Neural cell (in vitro differentiated cells): ENCODE measurements around the gene GNA15. TPM values are rescaled to one million over a fixed set of nuclear protein-coding genes. Genes with fewer than 3 reads are reported as not detected.

Experiments used
- H2AFZ ChIP-seq: fragments of 200-600, 300-800 bp; sonication (generic), shearing (Covaris generic); 2 replicates; pipeline ENCODE4 v1.6.0; 2014; ENCODE audit warnings: low read depth, mild to moderate bottlenecking, antibody characterized with exemption, low read length, moderate library complexity
- H3F3A ChIP-seq: fragments of 200-600 bp; shearing (Covaris generic); 2 replicates; pipeline ENCODE4 v1.6.1; 2016; ENCODE audit warnings: mild to moderate bottlenecking, moderate library complexity, mixed read lengths, antibody characterized with exemption, low read length; ENCODE audit not compliant: insufficient read depth, poor library complexity, severe bottlenecking
- H3K27ac ChIP-seq: fragments of 200-600, 300-800 bp; sonication (generic), shearing (Covaris generic); 2 replicates; pipeline ENCODE4 v1.5.1; 2014; ENCODE audit warnings: mild to moderate bottlenecking, low read length, moderate library complexity
- H3K27me3 ChIP-seq: fragments of 300-800, 200-600 bp; sonication (generic), shearing (Covaris generic); 2 replicates; pipeline ENCODE4 v1.6.0; 2014; ENCODE audit warnings: mild to moderate bottlenecking, low read depth, low read length, moderate library complexity; ENCODE audit not compliant: insufficient read depth
- H3K36me3 ChIP-seq: fragments of 300-800, 200-600 bp; sonication (generic), shearing (Covaris generic); 2 replicates; pipeline ENCODE4 v1.5.1; 2014; ENCODE audit warnings: mild to moderate bottlenecking, antibody characterized with exemption, low read length, moderate library complexity; ENCODE audit not compliant: insufficient read depth
- H3K4me2 ChIP-seq: fragments of 300-800, 200-600 bp; sonication (generic), shearing (Covaris generic); 2 replicates; pipeline ENCODE4 v1.6.0; 2014; ENCODE audit warnings: mild to moderate bottlenecking, low read length
- H3K4me3 ChIP-seq: fragments of 300-800, 200-600 bp; sonication (generic), shearing (Covaris generic); 2 replicates; pipeline ENCODE4 v1.5.1; 2014; ENCODE audit warnings: mild to moderate bottlenecking, low read length, moderate library complexity
- H3K79me2 ChIP-seq: fragments of 200-600 bp; shearing (Covaris generic); replicated peaks from 2 replicates; pipeline ENCODE4 v1.6.0; 2014; ENCODE audit warnings: mild to moderate bottlenecking, low read length, moderate library complexity; ENCODE audit not compliant: insufficient read depth
- H3K9ac ChIP-seq: fragments of 300-800, 200-600 bp; sonication (generic), shearing (Covaris generic); 2 replicates; pipeline ENCODE4 v1.6.1; 2016; ENCODE audit warnings: mild to moderate bottlenecking, low read length, mixed read lengths
- H3K9me2 ChIP-seq: fragments of 200-600 bp; shearing (Covaris generic); 2 replicates; pipeline ENCODE4 v1.6.1; 2016; ENCODE audit warnings: mild to moderate bottlenecking, low read length, mixed read lengths; ENCODE audit not compliant: insufficient read depth
- H3K9me3 ChIP-seq: fragments of 200-600, 300-800 bp; sonication (generic), shearing (Covaris generic); 2 replicates; pipeline ENCODE4 v1.6.1; 2016; ENCODE audit warnings: mild to moderate bottlenecking, mixed run types, low read length, moderate library complexity, mixed read lengths
- H4K20me1 ChIP-seq: fragments of 200-600 bp; shearing (Covaris generic); 2 replicates; pipeline ENCODE4 v1.6.1; 2016; ENCODE audit warnings: mild to moderate bottlenecking, mixed run types; ENCODE audit not compliant: insufficient read depth
- EP300 ChIP-seq: fragments of 450-650 bp; conservative IDR thresholded peaks from 2 replicates; pipeline ENCODE4 v1.6.1; 2014; ENCODE audit warnings: antibody characterized with exemption, mild to moderate bottlenecking, moderate library complexity; ENCODE audit not compliant: poor library complexity, severe bottlenecking
- EZH2 ChIP-seq: fragments of 200-600, 300-800 bp; shearing (Covaris generic), sonication (generic); IDR thresholded peaks from 2 replicates; pipeline ENCODE4 v1.6.1; 2014; ENCODE audit warnings: antibody characterized with exemption, low read length, borderline replicate concordance, mild to moderate bottlenecking; ENCODE audit not compliant: insufficient read depth, poor library complexity, severe bottlenecking
- MXI1 ChIP-seq: fragments of 450-650 bp; conservative IDR thresholded peaks from 2 replicates; pipeline ENCODE4 v1.6.1; 2014; ENCODE audit warnings: antibody characterized with exemption, mild to moderate bottlenecking; ENCODE audit not compliant: poor library complexity, severe bottlenecking
- POLR2AphosphoS5 ChIP-seq: IDR thresholded peaks from 2 replicates; pipeline ENCODE4 v1.6.1; 2012
- RAD21 ChIP-seq: fragments of 450-650 bp; conservative IDR thresholded peaks from 2 replicates; pipeline ENCODE4 v1.6.1; 2014; ENCODE audit warnings: antibody characterized with exemption, mild to moderate bottlenecking, moderate library complexity
- SMC3 ChIP-seq: fragments of 450-650 bp; conservative IDR thresholded peaks from 2 replicates; pipeline ENCODE4 v1.6.1; 2014; ENCODE audit warnings: antibody characterized with exemption, mild to moderate bottlenecking, moderate library complexity; ENCODE audit not compliant: poor library complexity
- TAF1 ChIP-seq: IDR thresholded peaks from 2 replicates; pipeline ENCODE4 v1.6.1; 2012; ENCODE audit warnings: low read depth
- polyA plus RNA-seq: library from polyadenylated mRNA; depleted of rRNA; stranded (reverse); fragments of >200 nt; gene quantifications from 2 replicates; pipeline ENCODE4 v1.2.3, GENCODE V29; 2014
- TF ChIP-seq, protein P1 (sequence below): fragments of 450-650 bp; IDR thresholded peaks from 2 replicates; pipeline ENCODE4 v1.5.1; 2014; ENCODE audit warnings: antibody characterized with exemption, mild to moderate bottlenecking, moderate library complexity; ENCODE audit not compliant: poor library complexity, severe bottlenecking
- TF ChIP-seq, protein P2 (sequence below): IDR thresholded peaks from 2 replicates; pipeline ENCODE4 v1.6.1; 2012; ENCODE audit warnings: borderline replicate concordance

The GNA15 gene
- polyA plus RNA-seq, 1 donor from 2014 or later = not detected

DNA sequence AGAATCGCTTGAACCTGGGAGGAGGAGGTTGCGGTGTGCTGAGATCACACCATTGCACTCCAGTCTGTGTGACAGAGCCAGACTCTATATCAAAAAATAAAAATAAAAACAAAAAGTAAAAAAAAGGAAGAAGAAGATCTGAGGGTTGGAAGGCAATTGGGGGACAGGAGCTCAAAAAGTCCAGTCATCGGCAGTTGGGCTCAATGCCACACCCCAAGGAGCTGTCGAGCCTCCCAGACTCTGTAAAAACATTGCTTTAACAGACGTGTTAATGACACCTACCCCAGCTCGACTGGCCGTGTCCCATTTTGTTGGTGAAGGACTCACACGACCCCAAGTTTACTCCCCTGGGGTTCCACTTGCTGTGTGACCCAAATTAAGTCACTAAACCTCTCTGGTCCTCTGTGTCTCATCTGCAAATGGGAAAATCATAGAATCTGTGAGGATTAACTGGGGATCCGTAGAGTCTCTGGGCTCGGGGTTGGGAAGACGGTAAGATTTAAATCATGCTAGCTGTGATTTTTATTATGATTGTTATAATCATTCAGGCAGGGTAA is 7.0 kb downstream of the GNA15 start:
- no peak for TF ChIP-seq EZH2
- H2AFZ ChIP-seq = no peak overlapping the region
- H3K4me2 ChIP-seq = no peak overlapping the region
- no peaks in the 10 kb centered on the region for H3K27me3 ChIP-seq
- H3F3A ChIP-seq = no peaks in the 10 kb centered on the region
- no peak overlapping the region for H3K9ac ChIP-seq
- H3K9me3 ChIP-seq = no peaks in the 10 kb centered on the region
- H3K36me3 ChIP-seq = no peaks in the 10 kb centered on the region
- H3K4me3 ChIP-seq = no peak overlapping the region
- H3K27ac ChIP-seq = no peak overlapping the region
- H3K9me2 ChIP-seq = no peaks in the 10 kb centered on the region
- no peaks in the 10 kb centered on the region for H4K20me1 ChIP-seq
- H3K79me2 ChIP-seq = no peaks in the 10 kb centered on the region

DNA sequence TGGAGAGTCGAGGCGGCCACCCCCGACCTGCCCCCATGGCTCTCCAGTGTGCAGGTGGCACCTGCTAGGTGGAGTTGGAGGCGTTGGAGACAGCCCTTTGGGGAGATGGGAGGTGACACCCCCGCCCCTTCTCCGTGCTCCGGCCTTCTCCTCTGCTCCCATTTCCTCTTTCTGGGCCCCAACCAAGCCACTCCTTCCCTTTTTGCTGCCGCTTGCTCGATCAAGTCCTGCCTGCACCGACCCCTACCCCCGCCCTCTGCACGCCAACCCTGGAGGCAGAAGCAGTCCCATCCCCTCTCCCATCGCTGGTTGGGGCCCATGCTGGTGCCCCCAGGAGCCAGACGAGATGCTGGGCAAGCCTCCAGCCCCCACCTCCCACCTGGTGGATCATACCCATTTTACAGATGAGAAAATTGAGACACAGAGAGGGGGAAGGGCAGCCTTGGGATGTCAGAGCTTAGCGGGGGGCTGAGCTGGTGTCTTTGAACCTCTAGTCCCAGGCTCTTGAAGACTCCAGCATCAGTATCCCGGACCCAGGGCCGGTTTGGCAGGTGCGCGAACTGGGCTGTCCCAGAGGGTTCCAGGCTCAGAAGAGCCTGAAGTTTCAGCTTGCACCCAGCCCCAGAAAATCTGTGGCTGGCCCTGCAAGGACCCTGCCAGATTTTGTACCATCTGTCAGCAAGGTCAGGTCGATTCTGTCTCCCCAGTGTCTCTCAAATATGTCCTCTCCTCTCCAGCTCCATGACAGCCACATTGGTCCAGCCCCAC is 10.3 kb downstream of the GNA15 start:
- Histone ChIP-seq H3K4me2 (no peak overlapping the region), H3K27me3 (no peaks in the 10 kb centered on the region), H3K79me2 (no peaks in the 10 kb centered on the region), H3K9me2 (no peaks in the 10 kb centered on the region), H3K36me3 (no peaks in the 10 kb centered on the region), H3K9me3 (no peaks in the 10 kb centered on the region), H4K20me1 (no peaks in the 10 kb centered on the region), H3K27ac (no peak overlapping the region), H3K9ac (no peak overlapping the region), H3F3A (no peaks in the 10 kb centered on the region), H2AFZ (no peak overlapping the region), H3K4me3 (no peak overlapping the region)
- TF ChIP-seq, protein P1, sequence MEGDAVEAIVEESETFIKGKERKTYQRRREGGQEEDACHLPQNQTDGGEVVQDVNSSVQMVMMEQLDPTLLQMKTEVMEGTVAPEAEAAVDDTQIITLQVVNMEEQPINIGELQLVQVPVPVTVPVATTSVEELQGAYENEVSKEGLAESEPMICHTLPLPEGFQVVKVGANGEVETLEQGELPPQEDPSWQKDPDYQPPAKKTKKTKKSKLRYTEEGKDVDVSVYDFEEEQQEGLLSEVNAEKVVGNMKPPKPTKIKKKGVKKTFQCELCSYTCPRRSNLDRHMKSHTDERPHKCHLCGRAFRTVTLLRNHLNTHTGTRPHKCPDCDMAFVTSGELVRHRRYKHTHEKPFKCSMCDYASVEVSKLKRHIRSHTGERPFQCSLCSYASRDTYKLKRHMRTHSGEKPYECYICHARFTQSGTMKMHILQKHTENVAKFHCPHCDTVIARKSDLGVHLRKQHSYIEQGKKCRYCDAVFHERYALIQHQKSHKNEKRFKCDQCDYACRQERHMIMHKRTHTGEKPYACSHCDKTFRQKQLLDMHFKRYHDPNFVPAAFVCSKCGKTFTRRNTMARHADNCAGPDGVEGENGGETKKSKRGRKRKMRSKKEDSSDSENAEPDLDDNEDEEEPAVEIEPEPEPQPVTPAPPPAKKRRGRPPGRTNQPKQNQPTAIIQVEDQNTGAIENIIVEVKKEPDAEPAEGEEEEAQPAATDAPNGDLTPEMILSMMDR = no peak
- TF ChIP-seq RAD21 = no peak
- TF ChIP-seq, protein P2, sequence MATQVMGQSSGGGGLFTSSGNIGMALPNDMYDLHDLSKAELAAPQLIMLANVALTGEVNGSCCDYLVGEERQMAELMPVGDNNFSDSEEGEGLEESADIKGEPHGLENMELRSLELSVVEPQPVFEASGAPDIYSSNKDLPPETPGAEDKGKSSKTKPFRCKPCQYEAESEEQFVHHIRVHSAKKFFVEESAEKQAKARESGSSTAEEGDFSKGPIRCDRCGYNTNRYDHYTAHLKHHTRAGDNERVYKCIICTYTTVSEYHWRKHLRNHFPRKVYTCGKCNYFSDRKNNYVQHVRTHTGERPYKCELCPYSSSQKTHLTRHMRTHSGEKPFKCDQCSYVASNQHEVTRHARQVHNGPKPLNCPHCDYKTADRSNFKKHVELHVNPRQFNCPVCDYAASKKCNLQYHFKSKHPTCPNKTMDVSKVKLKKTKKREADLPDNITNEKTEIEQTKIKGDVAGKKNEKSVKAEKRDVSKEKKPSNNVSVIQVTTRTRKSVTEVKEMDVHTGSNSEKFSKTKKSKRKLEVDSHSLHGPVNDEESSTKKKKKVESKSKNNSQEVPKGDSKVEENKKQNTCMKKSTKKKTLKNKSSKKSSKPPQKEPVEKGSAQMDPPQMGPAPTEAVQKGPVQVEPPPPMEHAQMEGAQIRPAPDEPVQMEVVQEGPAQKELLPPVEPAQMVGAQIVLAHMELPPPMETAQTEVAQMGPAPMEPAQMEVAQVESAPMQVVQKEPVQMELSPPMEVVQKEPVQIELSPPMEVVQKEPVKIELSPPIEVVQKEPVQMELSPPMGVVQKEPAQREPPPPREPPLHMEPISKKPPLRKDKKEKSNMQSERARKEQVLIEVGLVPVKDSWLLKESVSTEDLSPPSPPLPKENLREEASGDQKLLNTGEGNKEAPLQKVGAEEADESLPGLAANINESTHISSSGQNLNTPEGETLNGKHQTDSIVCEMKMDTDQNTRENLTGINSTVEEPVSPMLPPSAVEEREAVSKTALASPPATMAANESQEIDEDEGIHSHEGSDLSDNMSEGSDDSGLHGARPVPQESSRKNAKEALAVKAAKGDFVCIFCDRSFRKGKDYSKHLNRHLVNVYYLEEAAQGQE = no peak
- TF ChIP-seq MXI1 = no peak
- TF ChIP-seq TAF1 = no peak
- no peak for TF ChIP-seq EP300
- TF ChIP-seq SMC3 = no peak
- no peak for TF ChIP-seq EZH2
- TF ChIP-seq POLR2AphosphoS5 = no peak
